IPS-20b (cell line): ENCODE data around the gene PRAMEF6.
"Not testable (repeated sequence)": the region's sequence is repeated elsewhere in the genome, so short reads cannot be mapped to it uniquely, and the experiment has no call there.

Experiments
- H3K27ac ChIP-seq: one replicate; pipeline ENCODE4 v1.5.1; 2013; ENCODE audit warnings: low read length
- H3K27me3 ChIP-seq: 2 replicates; pipeline ENCODE4 v1.6.1; 2013; ENCODE audit warnings: mild to moderate bottlenecking, low read length, inconsistent platforms; ENCODE audit not compliant: insufficient read depth
- H3K36me3 ChIP-seq: 2 replicates; pipeline ENCODE4 v1.6.1; 2013; ENCODE audit warnings: low read depth, mild to moderate bottlenecking, inconsistent platforms, low read length, moderate library complexity; ENCODE audit not compliant: insufficient read depth
- H3K4me1 ChIP-seq: 2 replicates; pipeline ENCODE4 v1.6.1; 2013; ENCODE audit warnings: mild to moderate bottlenecking, control low read depth, inconsistent platforms, low read length, moderate library complexity; ENCODE audit not compliant: insufficient read depth
- H3K4me3 ChIP-seq: 2 replicates; pipeline ENCODE4 v1.5.1; 2013; ENCODE audit warnings: mild to moderate bottlenecking, low read length, inconsistent platforms
- H3K9ac ChIP-seq: 2 replicates; pipeline ENCODE4 v1.6.1; 2013; ENCODE audit warnings: low read depth, mild to moderate bottlenecking, inconsistent platforms, low read length, moderate library complexity
- H3K9me3 ChIP-seq: 2 replicates; pipeline ENCODE4 v1.6.1; 2013; ENCODE audit warnings: mild to moderate bottlenecking, low read depth, low read length, inconsistent platforms; ENCODE audit not compliant: insufficient read depth

The PRAMEF6 gene

DNA sequence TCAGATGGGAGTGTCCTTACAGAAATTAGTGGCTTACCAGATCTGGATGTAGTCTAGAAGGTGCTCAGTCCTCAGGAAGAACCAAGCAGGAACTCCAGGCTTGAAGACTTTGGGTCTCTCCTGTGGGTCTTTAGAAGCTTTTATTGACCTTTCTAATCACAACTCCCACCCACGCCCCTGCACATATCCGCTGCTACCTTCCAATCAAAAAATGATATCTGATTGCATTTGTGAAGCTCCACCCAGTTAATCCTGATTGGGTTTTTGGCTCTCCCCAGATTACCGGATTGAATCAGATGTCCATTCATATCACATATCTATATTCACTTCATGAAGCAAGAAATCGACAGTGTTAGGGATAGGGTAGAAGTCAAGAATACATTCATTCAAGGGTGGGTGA is at the start of gene PRAMEF6:
Gene PRAMEF6, minus strand, starts transcription at position 101 of the 400 bp plus-strand sequence. CDS start 5,062 bp downstream, outside the sequence.
- not testable (repeated sequence) for H3K27ac ChIP-seq, H3K27me3 ChIP-seq, H3K4me1 ChIP-seq, H3K4me3 ChIP-seq, H3K9ac ChIP-seq, H3K9me3 ChIP-seq, H3K36me3 ChIP-seq

GRCh38 chr1:12924368-12924767 is 23.0 kb downstream of the PRAMEF6 start:
- not testable (repeated sequence) for H3K4me3 ChIP-seq, H3K9me3 ChIP-seq, H3K9ac ChIP-seq

GRCh38 chr1:12921749-12922148 is 25.6 kb downstream of the PRAMEF6 start:
- not testable (repeated sequence) for H3K27me3 ChIP-seq, H3K9me3 ChIP-seq, H3K9ac ChIP-seq, H3K4me1 ChIP-seq, H3K36me3 ChIP-seq, H3K4me3 ChIP-seq, H3K27ac ChIP-seq

More at GRCh38 chr1:12924368-12924767, 23.0 kb downstream of the PRAMEF6 start:
- not testable (repeated sequence) for H3K4me1 ChIP-seq, H3K27ac ChIP-seq, H3K36me3 ChIP-seq, H3K27me3 ChIP-seq

GRCh38 chr1:12916310-12916709 is 31.1 kb downstream of the PRAMEF6 start, which contains the start of gene PRAMEF7:
Gene PRAMEF7 (plus strand): TSS chr1:12916610. CDS start chr1:12917693, 1,083 bp downstream.
- not testable (repeated sequence) for H3K27me3 ChIP-seq, H3K4me3 ChIP-seq, H3K9me3 ChIP-seq, H3K4me1 ChIP-seq, H3K27ac ChIP-seq, H3K9ac ChIP-seq, H3K36me3 ChIP-seq

DNA sequence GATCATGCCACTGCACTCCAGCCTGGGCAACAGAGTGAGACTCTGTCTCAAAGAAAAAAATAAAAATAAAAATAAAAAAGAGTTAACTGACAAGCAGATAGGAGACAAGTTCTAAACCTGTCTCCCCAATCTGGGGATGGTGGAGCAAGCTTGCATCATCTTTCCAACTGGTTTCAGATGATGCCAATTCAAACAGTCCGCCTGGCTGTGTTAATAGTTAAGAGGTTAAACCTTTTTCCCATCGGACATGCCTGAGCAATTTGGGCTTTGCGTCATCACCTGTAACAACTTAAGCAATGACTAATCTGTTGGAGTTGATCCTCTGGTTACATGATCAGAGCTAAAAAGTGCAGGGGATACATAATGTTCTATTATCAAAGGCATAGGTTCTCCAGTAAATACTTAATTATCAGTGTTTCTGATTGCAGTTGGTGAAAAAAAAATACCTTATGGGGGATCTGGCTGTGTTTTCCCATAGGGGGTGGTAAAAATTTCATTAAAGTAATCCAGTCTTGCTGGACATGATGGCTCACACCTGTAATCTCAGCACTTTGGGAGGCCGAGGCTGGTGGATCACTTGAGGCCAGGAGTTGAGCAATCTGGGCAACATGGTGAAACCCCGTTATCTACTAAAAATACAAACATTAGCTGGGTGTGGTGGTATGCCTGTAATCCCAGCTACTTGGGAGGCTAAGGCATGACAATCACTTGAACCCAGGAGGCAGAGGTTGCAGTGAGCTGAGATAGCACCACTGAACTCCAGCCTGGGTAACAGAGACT is 43.4 kb downstream of the PRAMEF6 start:
- not testable (repeated sequence) for H3K27me3 ChIP-seq, H3K9ac ChIP-seq, H3K9me3 ChIP-seq, H3K27ac ChIP-seq, H3K4me1 ChIP-seq, H3K4me3 ChIP-seq, H3K36me3 ChIP-seq

DNA sequence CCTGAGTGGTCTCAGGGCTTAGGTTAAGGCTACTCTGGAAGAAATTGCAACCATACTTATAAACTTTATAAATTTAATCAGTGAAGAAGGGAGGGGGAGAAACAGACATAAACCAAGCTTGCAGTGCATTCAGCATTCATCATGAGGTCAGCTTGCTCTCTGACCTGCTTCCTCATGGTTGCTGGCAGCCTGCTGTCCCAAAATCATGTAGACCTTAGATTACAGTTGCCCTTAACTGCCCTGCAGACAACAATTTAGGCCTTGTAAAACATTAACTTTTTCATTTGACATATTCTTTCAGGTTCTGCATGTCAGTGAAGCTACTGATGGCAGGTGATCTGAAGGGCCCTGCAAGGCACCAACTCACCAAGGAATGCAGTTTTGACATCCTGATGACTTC is 48.2 kb downstream of the PRAMEF6 start:
- H3K9ac ChIP-seq, H3K27me3 ChIP-seq, H3K4me1 ChIP-seq, H3K4me3 ChIP-seq, H3K27ac ChIP-seq, H3K36me3 ChIP-seq, H3K9me3 ChIP-seq: not testable (repeated sequence)

GRCh38 chr1:12898170-12898569 is 49.2 kb downstream of the PRAMEF6 start, which contains the start of gene PRAMEF10:
Gene PRAMEF10 (minus strand): TSS chr1:12898270. CDS start chr1:12895847, 2,423 bp downstream.
- H3K4me3 ChIP-seq, H3K9me3 ChIP-seq, H3K36me3 ChIP-seq, H3K27me3 ChIP-seq, H3K27ac ChIP-seq, H3K4me1 ChIP-seq, H3K9ac ChIP-seq: not testable (repeated sequence)
